IMR-90 (cell line): ENCODE results near the gene HNRNPA1L2. TPM values are rescaled to one million over a fixed set of nuclear protein-coding genes. Genes with fewer than 3 reads are reported as not detected.
A peak's percentile ranks its signal among the peaks of the same experiment; 100 is the strongest.

ENCODE experiments used
- ATAC-seq: fragments of 200-7000 bp; cut with Tn5 transposase; 2 replicates; pipeline ENCODE4 v1.9.1; 2020; ENCODE audit warnings: low read depth, mild to moderate bottlenecking, moderate library complexity
- BruUV-seq: library from RNA; stranded (reverse); fragments of 400-500 nt; replicated peaks from 2 replicates; lab custom pipeline; 2021; lab: Mats Ljungman, UMichigan
- CTCF ChIA-PET: fragments of 300-600 bp; formaldehyde crosslinking; extraction: SDS; loops from one replicate; lab custom pipeline; 2021; ENCODE audit warnings: antibody characterized with exemption; lab: Yijun Ruan, JAX
- POLR2A ChIA-PET: fragments of 300-600 bp; sonication (Branson Sonifier 250); formaldehyde crosslinking; loops from one replicate; lab custom pipeline; 2022; ENCODE audit warnings: antibody characterized with exemption; ENCODE audit not compliant: unreplicated experiment; lab: Charles Lee
- DNase-seq: peaks from one replicate; pipeline ENCODE4 v3.0.0; 2013
- H2AFZ ChIP-seq: replicated peaks from 2 replicates; pipeline ENCODE3; 2013; ENCODE audit warnings: low read length, mild to moderate bottlenecking; ENCODE audit not compliant: poor library complexity
- H2AK5ac ChIP-seq: 2 replicates; pipeline ENCODE4 v1.6.1; 2013; ENCODE audit warnings: low read depth, low read length, inconsistent platforms
- H2AK9ac ChIP-seq: replicated peaks from 2 replicates; pipeline ENCODE3; 2013; ENCODE audit warnings: mild to moderate bottlenecking, low read depth, low read length, moderate library complexity; ENCODE audit not compliant: poor library complexity
- H2BK120ac ChIP-seq: 2 replicates; pipeline ENCODE4 v1.6.1; 2013; ENCODE audit warnings: low read depth, low read length, inconsistent platforms
- H2BK15ac ChIP-seq: 3 replicates; pipeline ENCODE4 v1.6.1; 2013; ENCODE audit warnings: low read depth, low read length, inconsistent platforms
- H2BK20ac ChIP-seq: 2 replicates; pipeline ENCODE4 v1.6.1; 2013; ENCODE audit warnings: low read depth, mild to moderate bottlenecking, inconsistent platforms, low read length, moderate library complexity
- H2BK5ac ChIP-seq: 2 replicates; pipeline ENCODE4 v1.6.1; 2013; ENCODE audit warnings: mild to moderate bottlenecking, low read depth, low read length, inconsistent platforms; ENCODE audit not compliant: poor library complexity, severe bottlenecking
- H3K14ac ChIP-seq: replicated peaks from 2 replicates; pipeline ENCODE4 v1.6.1; 2013; ENCODE audit warnings: low read depth, low read length, inconsistent platforms
- H3K18ac ChIP-seq: 2 replicates; pipeline ENCODE4 v1.6.1; 2013; ENCODE audit warnings: low read depth, low read length, control low read depth
- H3K23ac ChIP-seq: 2 replicates; pipeline ENCODE4 v1.6.1; 2013; ENCODE audit warnings: low read depth, low read length, inconsistent platforms
- H3K27ac ChIP-seq: 2 replicates; pipeline ENCODE4 v1.5.1; 2013; ENCODE audit warnings: mild to moderate bottlenecking, control low read depth, low read length; ENCODE audit not compliant: insufficient read depth
- H3K27me3 ChIP-seq: 2 replicates; pipeline ENCODE4 v1.6.1; 2013; ENCODE audit warnings: low read length; ENCODE audit not compliant: control insufficient read depth, insufficient read depth
- H3K36me3 ChIP-seq: 2 replicates; pipeline ENCODE4 v1.6.1; 2013; ENCODE audit warnings: low read length, mixed read lengths; ENCODE audit not compliant: control insufficient read depth, insufficient read depth
- H3K4ac ChIP-seq: 2 replicates; pipeline ENCODE4 v1.6.1; 2013; ENCODE audit warnings: low read depth, low read length, inconsistent platforms
- H3K4me1 ChIP-seq: 2 replicates; pipeline ENCODE4 v1.6.1; 2013; ENCODE audit warnings: low read length, mixed read lengths; ENCODE audit not compliant: control insufficient read depth, insufficient read depth
- H3K4me2 ChIP-seq: 2 replicates; pipeline ENCODE4 v1.6.1; 2013; ENCODE audit warnings: low read depth, mild to moderate bottlenecking, control low read depth, low read length, moderate library complexity
- H3K4me3 ChIP-seq: 2 replicates; pipeline ENCODE4 v1.5.1; 2013; ENCODE audit warnings: low read depth, mild to moderate bottlenecking, control low read depth, low read length, moderate library complexity; ENCODE audit not compliant: insufficient read depth
- H3K56ac ChIP-seq: 2 replicates; pipeline ENCODE4 v1.6.1; 2013; ENCODE audit warnings: low read length, inconsistent platforms; ENCODE audit not compliant: insufficient read depth; ENCODE audit errors: extremely low read depth
- H3K79me1 ChIP-seq, 2 experiments: 2 replicates each; pipeline ENCODE4 v1.6.1; 2013; ENCODE audit warnings: low read length in 2 of 2, inconsistent platforms in 1 of 2, low read depth in 1 of 2
- H3K9ac ChIP-seq: 2 replicates; pipeline ENCODE4 v1.6.1; 2013; ENCODE audit warnings: low read depth, low read length, control low read depth
- H3K9me1 ChIP-seq: 2 replicates; pipeline ENCODE4 v1.6.1; 2013; ENCODE audit warnings: low read length, inconsistent platforms; ENCODE audit not compliant: insufficient read depth
- H3K9me3 ChIP-seq: 2 replicates; pipeline ENCODE4 v1.6.1; 2013; ENCODE audit warnings: low read length; ENCODE audit not compliant: control insufficient read depth, insufficient read depth
- H4K20me1 ChIP-seq: 2 replicates; pipeline ENCODE4 v1.6.1; 2013; ENCODE audit warnings: low read length, inconsistent platforms; ENCODE audit not compliant: insufficient read depth
- H4K5ac ChIP-seq: 2 replicates; pipeline ENCODE4 v1.6.1; 2013; ENCODE audit warnings: mild to moderate bottlenecking, low read depth, low read length, control low read depth
- H4K8ac ChIP-seq, 2 experiments: 2 replicates each; pipeline ENCODE4 v1.6.1; 2013; ENCODE audit warnings: low read depth in 2 of 2, low read length in 2 of 2, control low read depth in 1 of 2, inconsistent platforms in 1 of 2
- H4K91ac ChIP-seq: 2 replicates; pipeline ENCODE4 v1.6.1; 2013; ENCODE audit warnings: low read depth, low read length, inconsistent platforms; ENCODE audit not compliant: insufficient read depth
- BHLHE40 ChIP-seq: fragments of 150-350 bp; IDR thresholded peaks from 2 replicates; pipeline ENCODE4 v1.6.1; 2016; ENCODE audit warnings: mild to moderate bottlenecking, low read depth, low read length
- CHD1 ChIP-seq: IDR thresholded peaks from 2 replicates; pipeline ENCODE4 v1.6.1; 2012; ENCODE audit warnings: low read depth, low read length, improper control_type of control experiment
- FOS ChIP-seq: fragments of 150-350 bp; IDR thresholded peaks from 2 replicates; pipeline ENCODE4 v1.6.1; 2016; ENCODE audit warnings: low read depth, low read length
- MAZ ChIP-seq: IDR thresholded peaks from 2 replicates; pipeline ENCODE4 v1.6.1; 2012; ENCODE audit warnings: low read depth, mild to moderate bottlenecking, low read length, improper control_type of control experiment, moderate library complexity, borderline replicate concordance
- MXI1 ChIP-seq: IDR thresholded peaks from 2 replicates; pipeline ENCODE4 v1.6.1; 2012; ENCODE audit warnings: low read depth, mild to moderate bottlenecking, low read length, moderate library complexity, borderline replicate concordance
- RAD21 ChIP-seq: IDR thresholded peaks from 2 replicates; pipeline ENCODE4 v1.6.1; 2012; ENCODE audit warnings: low read length, improper control_type of control experiment
- RCOR1 ChIP-seq: IDR thresholded peaks from 2 replicates; pipeline ENCODE4 v1.6.1; 2012; ENCODE audit warnings: mild to moderate bottlenecking, low read length, improper control_type of control experiment; ENCODE audit not compliant: insufficient replicate concordance
- RFX5 ChIP-seq: IDR thresholded peaks from 2 replicates; pipeline ENCODE4 v1.8.0; 2012; ENCODE audit warnings: low read depth, mild to moderate bottlenecking, low read length, moderate library complexity
- SMC3 ChIP-seq: fragments of 150-350 bp; IDR thresholded peaks from 2 replicates; pipeline ENCODE4 v1.6.1; 2016; ENCODE audit warnings: low read depth, mild to moderate bottlenecking, antibody characterized with exemption, low read length, moderate library complexity
- WGBS, 2 experiments: methylation state at CpG; one replicate each; pipeline versions ENCODE4 v1.1.5 to v1.1.7; 2013; ENCODE audit warnings: missing lambda C conversion rate in 2 of 2; ENCODE audit not compliant: insufficient read length in 1 of 2; ENCODE audit errors: extremely low coverage in 2 of 2; 5-methylcytosine and 5-hydroxymethylcytosine counted together
- dilution Hi-C: fragments of 300-500 bp; cut with HindIII; formaldehyde crosslinking; loops from one replicate; pipeline ENCODE4 v1.14.3; 2018; ENCODE audit warnings: low sequenced_read_pairs; ENCODE audit not compliant: unreplicated experiment
- in situ Hi-C: fragments of 300-500 bp; cut with MboI; formaldehyde crosslinking; loops from 3 replicates; pipeline ENCODE4 v1.14.3; 2019; ENCODE audit warnings: low sequenced_read_pairs, inconsistent platforms, mixed read lengths
- intact Hi-C: fragments of 100-400 bp; cut with micrococcal nuclease; formaldehyde crosslinking; loops from 2 replicates; pipeline ENCODE4 v1.10.0; 2022
- polyA plus RNA-seq, 3 experiments: library from polyadenylated mRNA; depleted of rRNA; stranded (reverse); fragments of >200 nt; gene quantifications; 2 replicates each; pipeline ENCODE4 v1.2.3, GENCODE V29; 2012; ENCODE audit warnings: low replicate concordance in 1 of 3
- total RNA-seq: library from RNA; depleted of rRNA; stranded (reverse); fragments of >200 nt; gene quantifications from 2 replicates; pipeline ENCODE4 v1.2.3, GENCODE V29; 2012
- TF ChIP-seq, protein P1 (sequence below): fragments of 150-350 bp; IDR thresholded peaks from 2 replicates; pipeline ENCODE4 v1.6.1; 2016; ENCODE audit warnings: low read depth, mild to moderate bottlenecking, low read length, moderate library complexity, borderline replicate concordance
- TF ChIP-seq, protein P2 (sequence below): fragments of 150-350 bp; IDR thresholded peaks from 2 replicates; pipeline ENCODE4 v1.6.1; 2017; ENCODE audit warnings: mild to moderate bottlenecking, antibody characterized with exemption, low read length, low read depth

HNRNPA1L2 gene
- total and polyA plus RNA-seq, 2 of the 4 experiments (the other 2 are of a cell fraction), result 3.4 to 9.3 TPM

DNA sequence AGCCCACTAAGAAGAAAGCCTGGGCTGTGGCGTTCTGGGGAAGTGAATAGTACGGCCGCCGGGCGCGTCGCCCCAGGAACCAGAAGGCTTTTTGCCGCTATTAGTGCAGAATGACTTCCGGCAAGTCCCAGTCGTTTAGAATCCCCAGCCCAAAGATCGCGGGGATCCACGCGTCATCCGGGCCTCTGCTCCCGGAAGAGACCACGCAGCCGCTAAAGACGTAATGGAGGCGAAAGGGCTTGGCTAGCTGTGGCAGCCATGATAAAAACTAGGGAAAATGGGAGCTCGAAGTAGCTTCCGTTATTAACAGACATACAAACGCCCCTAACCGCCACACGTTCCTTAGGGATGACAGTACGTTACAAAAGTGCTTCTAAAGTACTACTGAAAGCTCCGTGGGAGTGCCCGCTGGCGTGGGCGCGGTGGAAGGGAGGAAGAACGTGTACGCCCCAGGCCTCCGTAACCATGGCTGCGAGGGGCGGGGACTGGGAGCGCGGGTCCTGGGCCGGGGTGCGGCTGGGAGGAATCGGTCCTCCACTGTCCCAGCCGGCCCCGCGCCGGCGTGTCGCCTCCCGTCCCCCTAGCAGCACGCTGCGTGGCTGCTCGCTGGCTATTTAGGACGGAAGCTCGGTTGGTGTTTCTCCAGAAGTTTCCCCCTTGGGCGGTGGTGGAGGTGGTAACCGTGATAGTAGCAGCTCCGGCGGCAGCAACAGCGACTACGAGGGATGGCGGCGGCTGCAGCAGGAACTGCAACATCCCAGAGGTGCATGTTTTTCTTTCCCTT is 10.2 kb downstream of the HNRNPA1L2 start, which contains the start of gene SUGT1:
SUGT1 (plus strand) TSS at position 641 of the 784 bp plus-strand sequence; CDS start at position 726, 85 bp downstream.
- Histone ChIP-seq H3K4me3 (peak within 1 kb of the TSS; percentile 93), H3K56ac (peak within 1 kb of the TSS; percentile 99), H3K23ac (peak within 1 kb of the TSS; percentile 99), H2BK20ac (peak within 1 kb of the TSS; percentile 94), H3K14ac (peak within 1 kb of the TSS; percentile 98), H3K4me1 (peaks cover 2% of the 10 kb centered on the region; the same call in 1 of the 2 replicates), H3K9me1 (no peaks in the 10 kb centered on the region), H2BK120ac (peak within 1 kb of the TSS; percentile 99), H2AFZ (peak within 1 kb of the TSS; percentile 89), H3K4me2 (peak within 1 kb of the TSS; percentile 91), H3K4ac (peak within 1 kb of the TSS; percentile 98), H3K79me1 (peaks cover 9 to 37% of the 10 kb centered on the region in 2 experiments), H3K9ac (peak within 1 kb of the TSS; percentile 100), H2BK15ac (peak within 1 kb of the TSS; percentile 96; the same call in 2 of the 3 replicates), H3K18ac (peak within 1 kb of the TSS; percentile 99), H4K91ac (peak within 1 kb of the TSS; percentile 99), H3K36me3 (peaks cover 8% of the 10 kb centered on the region), H4K8ac (peak within 1 kb of the TSS; percentile 94 to 100), H3K27ac (peak within 1 kb of the TSS; percentile 96), H2AK9ac (peak within 1 kb of the TSS; percentile 91), H3K27me3 (no peaks in the 10 kb centered on the region), H2BK5ac (peak within 1 kb of the TSS; percentile 97), H2AK5ac (peak within 1 kb of the TSS; percentile 65), H4K5ac (peak within 1 kb of the TSS; percentile 99), H4K20me1 (peaks cover 5% of the 10 kb centered on the region; the same call in 1 of the 2 replicates), H3K9me3 (no peaks in the 10 kb centered on the region)
- POLR2A ChIA-PET, result interaction anchor here (0.6 to 1.1 kb wide), 3 partner anchors 35 to 533 kb away, joined by 3 to 15 read pairs (median 3); no protein-coding TSS in a partner anchor
- in situ Hi-C loops, result loop anchor here (10.0 kb wide), 1 partner anchor 198 kb away; the partner anchor contains the start of genes CKAP2 and VPS36
- CTCF ChIA-PET, result interaction anchor here (0.6 to 2.2 kb wide), 10 partner anchors 8 to 316 kb away, joined by 3 to 13 read pairs (median 4); no protein-coding TSS in a partner anchor
- dilution Hi-C loops, result no loop called here
- intact Hi-C loops, result loop anchor here (5.0 to 10.0 kb wide), 2 partner anchors 78 to 195 kb away; partner anchors contain the start of gene CKAP2
- ATAC-seq (peak; percentile 97), DNase-seq (peak; percentile 97)
- 0% methylated on average over 22 of the region's 61 CpGs; no CpG with 5 or more reads in 1 of the 2 experiments for WGBS, 2 experiments
- no TSS peak for BruUV-seq
- TF ChIP-seq CHD1 (peak; percentile 67; the same call in 1 of the 2 replicates), FOS (no peak), BHLHE40 (0 out of 2 replicates have a peak, but pooled peaks have one; percentile 39), MAZ (peak; percentile 2; the same call in 1 of the 2 replicates), SMC3 (0 out of 2 replicates have a peak, but pooled peaks have one; percentile 30), MXI1 (peak; percentile 65; the same call in 1 of the 2 replicates), RAD21 (peak; percentile 42), RFX5 (0 out of 2 replicates have a peak, but pooled peaks have one; percentile 42), RCOR1 (peak; percentile 49)
- TF ChIP-seq, protein P1, sequence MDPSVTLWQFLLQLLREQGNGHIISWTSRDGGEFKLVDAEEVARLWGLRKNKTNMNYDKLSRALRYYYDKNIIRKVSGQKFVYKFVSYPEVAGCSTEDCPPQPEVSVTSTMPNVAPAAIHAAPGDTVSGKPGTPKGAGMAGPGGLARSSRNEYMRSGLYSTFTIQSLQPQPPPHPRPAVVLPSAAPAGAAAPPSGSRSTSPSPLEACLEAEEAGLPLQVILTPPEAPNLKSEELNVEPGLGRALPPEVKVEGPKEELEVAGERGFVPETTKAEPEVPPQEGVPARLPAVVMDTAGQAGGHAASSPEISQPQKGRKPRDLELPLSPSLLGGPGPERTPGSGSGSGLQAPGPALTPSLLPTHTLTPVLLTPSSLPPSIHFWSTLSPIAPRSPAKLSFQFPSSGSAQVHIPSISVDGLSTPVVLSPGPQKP, result no peak
- TF ChIP-seq, protein P2, sequence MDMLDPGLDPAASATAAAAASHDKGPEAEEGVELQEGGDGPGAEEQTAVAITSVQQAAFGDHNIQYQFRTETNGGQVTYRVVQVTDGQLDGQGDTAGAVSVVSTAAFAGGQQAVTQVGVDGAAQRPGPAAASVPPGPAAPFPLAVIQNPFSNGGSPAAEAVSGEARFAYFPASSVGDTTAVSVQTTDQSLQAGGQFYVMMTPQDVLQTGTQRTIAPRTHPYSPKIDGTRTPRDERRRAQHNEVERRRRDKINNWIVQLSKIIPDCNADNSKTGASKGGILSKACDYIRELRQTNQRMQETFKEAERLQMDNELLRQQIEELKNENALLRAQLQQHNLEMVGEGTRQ, result no peak
